ENCODE data around the gene RRP9. TPM values are rescaled to one million over a fixed set of nuclear protein-coding genes. Genes with fewer than 3 reads are reported as not detected.

Gene RRP9
- total RNA-seq, 1 donor from 2014 or later = 20.6 TPM

- DNase-seq (ENCODE audit: low spot score) = no peak
- no peak overlapping the region for H3K4me3 Mint-ChIP-seq (ENCODE audit: unreplicated experiment)
- H3K9me3 Mint-ChIP-seq (ENCODE audit: unreplicated experiment) = no peaks in the 10 kb centered on the region
- peaks cover 2% of the 10 kb centered on the region for H3K27me3 Mint-ChIP-seq (ENCODE audit: unreplicated experiment)
- no peak overlapping the region for H3K27ac Mint-ChIP-seq (ENCODE audit: unreplicated experiment)
- H3K4me1 Mint-ChIP-seq (ENCODE audit: unreplicated experiment) = peaks cover 7% of the 10 kb centered on the region
- H3K36me3 Mint-ChIP-seq (ENCODE audit: low read depth, unreplicated experiment) = peaks cover 47% of the 10 kb centered on the region
- no peak for TF ChIP-seq CTCF (IDR thresholded peaks at IDR 0.05; ENCODE audit: unreplicated experiment)
Measured at GRCh38 chr3:51934991-51935885, 6.5 kb downstream of the RRP9 start.

- H3K4me3 Mint-ChIP-seq (ENCODE audit: unreplicated experiment) = no peak overlapping the region
- DNase-seq (ENCODE audit: low spot score) = no peak
- H3K27ac Mint-ChIP-seq (ENCODE audit: unreplicated experiment) = no peak overlapping the region
Measured at GRCh38 chr3:51934139-51934850, 7.4 kb downstream of the RRP9 start.

GRCh38 chr3:51933471-51934138 is 8.1 kb downstream of the RRP9 start:
- H3K4me3 Mint-ChIP-seq (ENCODE audit: unreplicated experiment) = no peak overlapping the region
- TF ChIP-seq CTCF (IDR thresholded peaks at IDR 0.05; ENCODE audit: unreplicated experiment) = no peak
- peaks cover 46% of the 10 kb centered on the region for H3K36me3 Mint-ChIP-seq (ENCODE audit: low read depth, unreplicated experiment)
- DNase-seq (ENCODE audit: low spot score) = no peak
- no peaks in the 10 kb centered on the region for H3K9me3 Mint-ChIP-seq (ENCODE audit: unreplicated experiment)
- H3K4me1 Mint-ChIP-seq (ENCODE audit: unreplicated experiment) = peaks cover 3% of the 10 kb centered on the region
- peaks cover 4% of the 10 kb centered on the region for H3K27me3 Mint-ChIP-seq (ENCODE audit: unreplicated experiment)
- H3K27ac Mint-ChIP-seq (ENCODE audit: unreplicated experiment) = no peak overlapping the region

More at GRCh38 chr3:51934139-51934850, 7.4 kb downstream of the RRP9 start:
- Mint-ChIP-seq H3K36me3 (ENCODE audit: low read depth, unreplicated experiment) (peaks cover 49% of the 10 kb centered on the region), H3K9me3 (ENCODE audit: unreplicated experiment) (no peaks in the 10 kb centered on the region), H3K27me3 (ENCODE audit: unreplicated experiment) (peaks cover 4% of the 10 kb centered on the region), H3K4me1 (ENCODE audit: unreplicated experiment) (peaks cover 6% of the 10 kb centered on the region)
- TF ChIP-seq CTCF (IDR thresholded peaks at IDR 0.05; ENCODE audit: unreplicated experiment) = no peak

- no peak overlapping the region for H3K27ac Mint-ChIP-seq (ENCODE audit: unreplicated experiment)
- peaks cover 4% of the 10 kb centered on the region for H3K27me3 Mint-ChIP-seq (ENCODE audit: unreplicated experiment)
- no peak for DNase-seq (ENCODE audit: low spot score)
- peaks cover 40% of the 10 kb centered on the region for H3K36me3 Mint-ChIP-seq (ENCODE audit: low read depth, unreplicated experiment)
- no peak overlapping the region for H3K4me3 Mint-ChIP-seq (ENCODE audit: unreplicated experiment)
- no peak for TF ChIP-seq CTCF (IDR thresholded peaks at IDR 0.05; ENCODE audit: unreplicated experiment)
- no peaks in the 10 kb centered on the region for H3K9me3 Mint-ChIP-seq (ENCODE audit: unreplicated experiment)
- no peaks in the 10 kb centered on the region for H3K4me1 Mint-ChIP-seq (ENCODE audit: unreplicated experiment)
Measured at GRCh38 chr3:51932471-51933370, 9.0 kb downstream of the RRP9 start.

Data from endothelial cell (in vitro differentiated cells).